H1 (cell line): ENCODE data around the gene UBL4A. TPM values are rescaled to one million over a fixed set of nuclear protein-coding genes. Genes with fewer than 3 reads are reported as not detected.
A peak's percentile ranks its signal among the peaks of the same experiment; 100 is the strongest.

ENCODE experiments used
- CTCF ChIA-PET: fragments of 300-600 bp; sonication (Branson Sonifier 250); formaldehyde crosslinking; loops from one replicate; lab custom pipeline; 2021; ENCODE audit not compliant: partially characterized antibody; lab: Charles Lee
- POLR2A ChIA-PET: fragments of 300-600 bp; sonication (Branson Sonifier 250); formaldehyde crosslinking; loops from one replicate; lab custom pipeline; 2021; ENCODE audit warnings: inconsistent platforms; ENCODE audit not compliant: partially characterized antibody; lab: Charles Lee
- DNase-seq, 2 experiments: peaks; one replicate each; pipeline versions ENCODE4 v3.0.0 to v3.0.0-alpha.2; 2010 to 2022; ENCODE audit warnings: low spot score in 2 of 2, low read depth in 1 of 2, mixed read lengths in 1 of 2
- FAIRE-seq: peaks from 2 replicates; lab custom pipeline; 2011; peaks lifted over from hg19 to GRCh38; lab: Jason Lieb, UNC
- H2AFZ ChIP-seq: 2 replicates; pipeline ENCODE4 v1.8.1; 2012; ENCODE audit warnings: low read length, inconsistent platforms
- H2AK5ac ChIP-seq: 2 replicates; pipeline ENCODE4 v1.6.1; 2013; ENCODE audit warnings: low read depth, low read length
- H2BK120ac ChIP-seq: replicated peaks from 2 replicates; pipeline ENCODE3; 2013; ENCODE audit warnings: low read depth, low read length, inconsistent platforms
- H2BK12ac ChIP-seq: 2 replicates; pipeline ENCODE4 v1.6.1; 2013; ENCODE audit warnings: low read depth, low read length
- H2BK15ac ChIP-seq: 2 replicates; pipeline ENCODE4 v1.6.1; 2013; ENCODE audit warnings: low read length
- H2BK20ac ChIP-seq: 2 replicates; pipeline ENCODE4 v1.6.1; 2013; ENCODE audit warnings: low read length
- H2BK5ac ChIP-seq: 2 replicates; pipeline ENCODE4 v1.6.1; 2013; ENCODE audit warnings: low read depth, low read length
- H3K14ac ChIP-seq: 2 replicates; pipeline ENCODE4 v1.6.1; 2013; ENCODE audit warnings: inconsistent platforms; ENCODE audit not compliant: insufficient read length
- H3K18ac ChIP-seq: 2 replicates; pipeline ENCODE4 v1.6.1; 2013; ENCODE audit warnings: low read length; ENCODE audit errors: extremely low read depth
- H3K23ac ChIP-seq: 2 replicates; pipeline ENCODE4 v1.6.1; 2013; ENCODE audit warnings: inconsistent platforms; ENCODE audit not compliant: insufficient read length
- H3K23me2 ChIP-seq: 2 replicates; pipeline ENCODE4 v1.6.1; 2013; ENCODE audit warnings: low read depth, low read length
- H3K27ac ChIP-seq: 2 replicates; pipeline ENCODE4 v1.6.1; 2011; ENCODE audit warnings: low read depth, low read length, inconsistent platforms
- H3K27me3 ChIP-seq, 4 experiments: replicated peaks in 1 of 4; 1 replicate in 1 of 4; 2 replicates in 3 of 4; pipeline versions ENCODE4 v1.6.1 to v1.8.1; 2011 to 2013; ENCODE audit warnings: low read length in 3 of 4, mild to moderate bottlenecking in 3 of 4, inconsistent platforms in 2 of 4, mixed read lengths in 2 of 4, moderate library complexity in 1 of 4; ENCODE audit not compliant: control insufficient read depth in 3 of 4, insufficient read depth in 3 of 4; ENCODE audit errors: extremely low read depth in 1 of 4
- H3K36me3 ChIP-seq, 4 experiments: 2 replicates each; pipeline versions ENCODE4 v1.6.1 to v1.8.1; 2011 to 2013; ENCODE audit warnings: mild to moderate bottlenecking in 4 of 4, low read length in 3 of 4, moderate library complexity in 2 of 4, control low read depth in 1 of 4, inconsistent platforms in 1 of 4; ENCODE audit not compliant: insufficient read depth in 4 of 4, control insufficient read depth in 2 of 4
- H3K4ac ChIP-seq: replicated peaks from 2 replicates; pipeline ENCODE3; 2013; ENCODE audit warnings: low read length, low read depth, mixed read lengths, inconsistent platforms; ENCODE audit not compliant: insufficient read length
- H3K4me1 ChIP-seq, 4 experiments: replicated peaks in 1 of 4; 1 replicate in 1 of 4; 2 replicates in 3 of 4; pipeline versions ENCODE4 v1.6.1 to v1.8.1; 2011 to 2013; ENCODE audit warnings: low read length in 3 of 4, inconsistent platforms in 2 of 4, mixed read lengths in 1 of 4; ENCODE audit not compliant: insufficient read depth in 4 of 4, control insufficient read depth in 3 of 4
- H3K4me2 ChIP-seq, 2 experiments: 2 replicates each; pipeline versions ENCODE4 v1.6.1 to v1.8.1; 2011 to 2013; ENCODE audit warnings: low read depth in 2 of 2, low read length in 2 of 2, control low read depth in 1 of 2, inconsistent platforms in 1 of 2, mild to moderate bottlenecking in 1 of 2; ENCODE audit not compliant: insufficient read depth in 1 of 2
- H3K4me3 ChIP-seq, 4 experiments: fragments of 200-600, 300-600 bp in 1 of 4; sonication (generic), shearing (Covaris generic), sonication (Bioruptor Twin) in 1 of 4; 2 replicates each; pipeline versions ENCODE4 v1.5.1 to v1.8.1; 2011 to 2016; ENCODE audit warnings: low read length in 4 of 4, low read depth in 3 of 4, control low read depth in 2 of 4, inconsistent platforms in 2 of 4, mild to moderate bottlenecking in 2 of 4, mixed read lengths in 1 of 4, moderate library complexity in 1 of 4; ENCODE audit not compliant: insufficient read depth in 2 of 4; ENCODE audit errors: extremely low read depth in 1 of 4
- H3K56ac ChIP-seq: replicated peaks from 2 replicates; pipeline ENCODE3; 2013; ENCODE audit warnings: low read depth, mild to moderate bottlenecking, mixed read lengths, low read length, inconsistent platforms; ENCODE audit not compliant: insufficient read length
- H3K79me1 ChIP-seq: 2 replicates; pipeline ENCODE4 v1.6.1; 2013; ENCODE audit warnings: low read depth, low read length, control low read depth
- H3K79me2 ChIP-seq, 2 experiments: 2 replicates each; pipeline versions ENCODE4 v1.6.1 to v1.8.1; 2012 to 2013; ENCODE audit warnings: low read length in 2 of 2, mild to moderate bottlenecking in 2 of 2, inconsistent platforms in 1 of 2; ENCODE audit not compliant: insufficient read depth in 2 of 2, control insufficient read depth in 1 of 2
- H3K9ac ChIP-seq, 4 experiments: replicated peaks in 1 of 4; 1 replicate in 1 of 4; 2 replicates in 3 of 4; pipeline versions ENCODE4 v1.6.1 to v1.8.1; 2011 to 2013; ENCODE audit warnings: low read depth in 3 of 4, low read length in 3 of 4, control low read depth in 2 of 4, mild to moderate bottlenecking in 2 of 4, moderate library complexity in 2 of 4, inconsistent platforms in 1 of 4; ENCODE audit errors: extremely low read depth in 1 of 4
- H3K9me3 ChIP-seq, 2 experiments: 2 replicates each; pipeline versions ENCODE4 v1.6.1 to v1.8.1; 2012 to 2013; ENCODE audit warnings: mild to moderate bottlenecking in 2 of 2, moderate library complexity in 2 of 2, control low read depth in 1 of 2, inconsistent platforms in 1 of 2, low read depth in 1 of 2, low read length in 1 of 2, mixed read lengths in 1 of 2; ENCODE audit not compliant: insufficient read depth in 2 of 2
- H4K20me1 ChIP-seq, 2 experiments: replicated peaks in 1 of 2; 2 replicates each; pipeline versions ENCODE3 to v1.8.1; 2011 to 2013; ENCODE audit warnings: inconsistent platforms in 2 of 2, low read length in 2 of 2, mild to moderate bottlenecking in 1 of 2; ENCODE audit not compliant: insufficient read depth in 2 of 2, control insufficient read depth in 1 of 2
- H4K5ac ChIP-seq: 2 replicates; pipeline ENCODE4 v1.6.1; 2013; ENCODE audit warnings: low read length, low read depth, mixed read lengths, inconsistent platforms; ENCODE audit not compliant: insufficient read length
- H4K8ac ChIP-seq: 2 replicates; pipeline ENCODE4 v1.8.0; 2013; ENCODE audit warnings: mild to moderate bottlenecking, moderate library complexity, low read length, inconsistent platforms; ENCODE audit not compliant: insufficient read depth; ENCODE audit errors: extremely low read depth
- H4K91ac ChIP-seq: replicated peaks from 2 replicates; pipeline ENCODE3; 2013; ENCODE audit warnings: low read length, mixed read lengths, inconsistent platforms; ENCODE audit not compliant: insufficient read length
- BACH1 ChIP-seq: IDR thresholded peaks from 2 replicates; pipeline ENCODE4 v1.6.1; 2012; ENCODE audit warnings: low read length, improper control_type of control experiment
- CBX5 ChIP-seq: fragments of 300-800, 300-1000 bp; sonication (generic); IDR thresholded peaks from 2 replicates; pipeline ENCODE4 v1.7.1; 2016; ENCODE audit warnings: antibody characterized with exemption, low read length, low read depth
- KDM1A ChIP-seq: fragments of 200-600, 300-600 bp; sonication (generic); IDR thresholded peaks from 2 replicates; pipeline ENCODE4 v1.7.1; 2016; ENCODE audit warnings: mild to moderate bottlenecking, low read length, borderline replicate concordance
- POU5F1 ChIP-seq: IDR thresholded peaks from 2 replicates; pipeline ENCODE4 v1.6.1; 2011; ENCODE audit warnings: low read depth, mild to moderate bottlenecking, low read length, moderate library complexity
- RBBP5 ChIP-seq: IDR thresholded peaks from 2 replicates; pipeline ENCODE4 v1.7.1; 2012; ENCODE audit warnings: low read depth, mild to moderate bottlenecking, inconsistent platforms, low read length, moderate library complexity, borderline replicate concordance
- SIN3A ChIP-seq, 2 experiments: IDR thresholded peaks in 1 of 2; conservative IDR thresholded peaks in 1 of 2; 2 replicates each; pipeline ENCODE4 v1.6.1; 2011 to 2012; ENCODE audit warnings: low read length in 2 of 2, improper control_type of control experiment in 1 of 2, low read depth in 1 of 2, mild to moderate bottlenecking in 1 of 2
- SIX5 ChIP-seq: IDR thresholded peaks from 2 replicates; pipeline ENCODE4 v1.6.1; 2011; ENCODE audit warnings: mild to moderate bottlenecking, low read depth, low read length
- SUZ12 ChIP-seq: fragments of 200-600 bp; sonication (generic); IDR thresholded peaks from 2 replicates; pipeline ENCODE4 v1.6.1; 2012; ENCODE audit warnings: mild to moderate bottlenecking, inconsistent platforms, low read length, moderate library complexity, mixed read lengths
- TAF1 ChIP-seq: IDR thresholded peaks from 2 replicates; pipeline ENCODE4 v1.6.1; 2011; ENCODE audit warnings: mild to moderate bottlenecking, low read depth, low read length
- WGBS, 2 experiments: shearing (Covaris generic) in 1 of 2; methylation state at CpG; one replicate each; pipeline versions ENCODE4 v1.1.6 to v1.1.7; 2013 to 2015; ENCODE audit warnings: low lambda C conversion rate in 2 of 2, mixed read lengths in 2 of 2, inconsistent platforms in 1 of 2, low coverage in 1 of 2, missing lambda C conversion rate in 1 of 2; ENCODE audit not compliant: insufficient replicate concordance in 2 of 2, insufficient coverage in 1 of 2, insufficient read length in 1 of 2; ENCODE audit errors: extremely low coverage in 1 of 2, missing lambda C conversion rate in 1 of 2; 5-methylcytosine and 5-hydroxymethylcytosine counted together
- polyA plus RNA-seq, 7 experiments: library from polyadenylated mRNA; depleted of rRNA in 3 of 7; stranded (reverse) in 5 of 7; unstranded in 2 of 7; fragments of >200 nt in 5 of 7; fragments of 200-250 nt in 2 of 7; gene quantifications; 1 replicate in 5 of 7; 2 replicates in 1 of 7; 4 replicates in 1 of 7; pipeline versions ENCODE4 v1.2.1 to v1.2.3, GENCODE V29; 2011 to 2013; ENCODE audit warnings: missing spikeins in 2 of 7, mixed read lengths in 2 of 7
- total RNA-seq: library from RNA; stranded (reverse); fragmentation: NEBNext Ultra II Directional; extraction: Animal tissue kit (Norgen Biotek cat#: 25700); gene quantifications from 2 replicates; pipeline ENCODE4 v1.2.1, GENCODE V29; 2021
- TF ChIP-seq, protein P1 (sequence below): IDR thresholded peaks from 2 replicates; pipeline ENCODE4 v1.6.1; 2012; ENCODE audit warnings: inconsistent platforms

UBL4A gene
- total and polyA plus RNA-seq, 2 of the 8 experiments (the other 6 are each of a cell fraction or from before 2014, with no cell fraction given), result 23.1 to 31.7 TPM

DNA sequence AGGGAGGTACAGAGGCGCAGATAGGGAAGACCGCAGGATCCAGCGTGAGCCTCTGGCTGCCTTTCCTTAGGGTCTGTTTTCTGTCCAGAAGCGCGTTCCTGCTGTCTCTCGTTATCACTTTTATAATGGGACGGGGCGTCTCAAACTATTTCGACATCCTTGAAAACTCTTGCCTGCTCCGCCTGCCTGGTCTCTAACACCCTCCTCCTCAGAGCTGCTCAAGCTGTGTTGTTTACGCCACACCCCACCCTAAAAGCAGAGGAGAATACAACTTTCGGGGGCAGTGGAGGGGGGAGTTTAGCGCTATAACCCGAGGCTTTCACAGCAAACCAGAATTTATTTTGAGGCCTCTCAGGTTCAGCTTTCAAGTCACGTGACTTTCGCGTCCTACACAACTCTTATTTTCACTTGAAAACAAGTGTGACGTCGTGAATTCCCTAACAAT is 30.3 kb upstream of the UBL4A start:
- H2BK12ac ChIP-seq, result 0 out of 2 replicates have a peak overlapping the region, but pooled peaks have one; percentile 84
- H3K36me3 ChIP-seq, result no peaks in the 10 kb centered on the region
- H2AFZ ChIP-seq, result no peak overlapping the region; the same call in 1 of the 2 replicates
- peak overlapping the region; percentile 7 for H4K5ac ChIP-seq
- H3K23me2 ChIP-seq, result peaks cover 9% of the 10 kb centered on the region
- peak overlapping the region; percentile 71; the same call in 1 of the 2 replicates for H3K18ac ChIP-seq
- DNase-seq, result no peak
- no peaks in the 10 kb centered on the region for H3K27me3 ChIP-seq
- ChIA-PET POLR2A (interaction anchor here (0.7 to 2.4 kb wide), 11 partner anchors 9 to 143 kb away, joined by 3 to 10 read pairs (median 4); partner anchors contain the start of genes EMD, RPL10 and UBL4A), CTCF (interaction anchor here (1.1 kb wide), 1 partner anchor 12 kb away, joined by 3 read pairs; no protein-coding TSS in a partner anchor)
- 4% methylated on average over 14 of the region's 19 CpGs; no CpG with 5 or more reads in 1 of the 2 experiments for WGBS, 2 experiments
- peak overlapping the region; percentile 49; the same call in 1 of the 2 replicates for H2BK5ac ChIP-seq
- no peaks in the 10 kb centered on the region for H4K20me1 ChIP-seq
- no peak overlapping the region for H2BK20ac ChIP-seq
- H3K4me2 ChIP-seq, result peak overlapping the region; percentile 93 to 99
- FAIRE-seq, result peak; percentile 71
- H2BK15ac ChIP-seq, result no peak overlapping the region
- H3K23ac ChIP-seq, result no peak overlapping the region
- H4K91ac ChIP-seq, result peak overlapping the region; percentile 93
- no peaks in the 10 kb centered on the region for H3K79me2 ChIP-seq
- peak overlapping the region; percentile 41 to 81 (median 45); a peak in 7 of 8 replicates for H3K4me3 ChIP-seq
- no peaks in the 10 kb centered on the region for H3K9me3 ChIP-seq
- peak overlapping the region; percentile 21; the same call in 1 of the 2 replicates for H4K8ac ChIP-seq
- H2BK120ac ChIP-seq, result no peak overlapping the region
- H3K79me1 ChIP-seq, result no peaks in the 10 kb centered on the region
- H3K4me1 ChIP-seq, result peaks cover 1 to 10% (median 7%) of the 10 kb centered on the region in 4 experiments; a peak in 6 of 7 replicates
- no peak overlapping the region for H3K56ac ChIP-seq
- no peak overlapping the region for H3K14ac ChIP-seq
- H2AK5ac ChIP-seq, result no peak overlapping the region
- H3K4ac ChIP-seq, result no peak overlapping the region
- H3K27ac ChIP-seq, result peak overlapping the region; percentile 87
- H3K9ac ChIP-seq, result peak overlapping the region in 3 of 4 experiments; percentile 51 to 71 (median 70); a peak in 5 of 7 replicates
- TF ChIP-seq KDM1A, result no peak
- TF ChIP-seq, protein P1, sequence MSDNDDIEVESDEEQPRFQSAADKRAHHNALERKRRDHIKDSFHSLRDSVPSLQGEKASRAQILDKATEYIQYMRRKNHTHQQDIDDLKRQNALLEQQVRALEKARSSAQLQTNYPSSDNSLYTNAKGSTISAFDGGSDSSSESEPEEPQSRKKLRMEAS, result no peak
- TF ChIP-seq POU5F1, result no peak
- no peak for TF ChIP-seq SUZ12
- no peak for TF ChIP-seq RBBP5
- no peak for TF ChIP-seq BACH1
- TF ChIP-seq SIN3A (conservative IDR thresholded peaks at IDR 0.05 in 1 of 2, IDR thresholded peaks at IDR 0.05 in 1 of 2; ENCODE audit: low read depth in 1 of 2, low read length in 2 of 2), result no peak
- no peak for TF ChIP-seq SIX5
- TF ChIP-seq CBX5, result no peak
- TF ChIP-seq TAF1, result no peak
